GM23338 (cell line): ENCODE measurements around the gene NRXN2. TPM values are rescaled to one million over a fixed set of nuclear protein-coding genes. Genes with fewer than 3 reads are reported as not detected.

ENCODE experiments used
- ATAC-seq: fragments of 200-7000 bp; cut with Tn5 transposase; 3 replicates; pipeline ENCODE4 v1.9.1; 2020
- DNase-seq: peaks from one replicate; pipeline ENCODE4 v3.0.0-alpha.2; 2015; ENCODE audit warnings: low spot score
- H2AFZ ChIP-seq: fragments of 200-600 bp; sonication (generic); 2 replicates; pipeline ENCODE4 v1.8.0; 2016; ENCODE audit warnings: antibody characterized with exemption, mild to moderate bottlenecking, moderate library complexity
- H3F3A ChIP-seq: fragments of 200-600 bp; sonication (generic); replicated peaks from 2 replicates; pipeline ENCODE4 v1.8.0; 2017; ENCODE audit warnings: antibody characterized with exemption, mixed run types, low read depth
- H3K27ac ChIP-seq: fragments of 200-600 bp; sonication (generic); 2 replicates; pipeline ENCODE4 v1.6.1; 2016; ENCODE audit warnings: low read depth
- H3K27me3 ChIP-seq: fragments of 200-600 bp; sonication (generic); 2 replicates; pipeline ENCODE4 v1.8.0; 2016; ENCODE audit warnings: mild to moderate bottlenecking, mixed run types, moderate library complexity; ENCODE audit not compliant: insufficient read depth
- H3K36me3 ChIP-seq: fragments of 200-600 bp; sonication (generic); 2 replicates; pipeline ENCODE4 v1.8.0; 2016; ENCODE audit warnings: mild to moderate bottlenecking; ENCODE audit not compliant: insufficient read depth
- H3K4me1 ChIP-seq: fragments of 200-600 bp; sonication (generic); 2 replicates; pipeline ENCODE4 v1.8.0; 2016; ENCODE audit warnings: mild to moderate bottlenecking, moderate library complexity; ENCODE audit not compliant: insufficient read depth
- H3K4me2 ChIP-seq: fragments of 200-600 bp; sonication (generic); 2 replicates; pipeline ENCODE4 v1.7.1; 2017; ENCODE audit warnings: mixed run types
- H3K4me3 ChIP-seq: fragments of 200-600 bp; sonication (generic); 2 replicates; pipeline ENCODE4 v1.6.1; 2016; ENCODE audit warnings: mixed run types
- H3K79me2 ChIP-seq: fragments of 200-600 bp; sonication (generic); replicated peaks from 2 replicates; pipeline ENCODE4 v1.8.0; 2017; ENCODE audit warnings: mild to moderate bottlenecking; ENCODE audit not compliant: insufficient read depth
- H3K9me2 ChIP-seq: fragments of 200-600 bp; sonication (generic); 2 replicates; pipeline ENCODE4 v1.8.0; 2017; ENCODE audit not compliant: insufficient read depth
- H4K20me1 ChIP-seq: fragments of 200-600 bp; sonication (generic); replicated peaks from 2 replicates; pipeline ENCODE4 v1.8.0; 2017; ENCODE audit warnings: mild to moderate bottlenecking; ENCODE audit not compliant: insufficient read depth
- H3K27ac Mint-ChIP-seq: 2 replicates; pipeline ENCODE4 v1.8.0; 2020; ENCODE audit warnings: inconsistent platforms, mild to moderate bottlenecking, moderate library complexity, mixed read lengths
- H3K27me3 Mint-ChIP-seq: 3 replicates; pipeline ENCODE4 v1.8.0; 2022; ENCODE audit warnings: low read depth, mild to moderate bottlenecking, moderate library complexity, mixed read lengths, inconsistent platforms; ENCODE audit not compliant: insufficient read depth, poor library complexity
- H3K36me3 Mint-ChIP-seq: 3 replicates; pipeline ENCODE4 v1.8.0; 2021; ENCODE audit warnings: low read depth, mild to moderate bottlenecking, inconsistent platforms, moderate library complexity, mixed read lengths
- H3K4me1 Mint-ChIP-seq: 3 replicates; pipeline ENCODE4 v1.8.0; 2020; ENCODE audit warnings: mild to moderate bottlenecking, inconsistent platforms, mixed read lengths
- H3K4me3 Mint-ChIP-seq: 3 replicates; pipeline ENCODE4 v1.8.0; 2021; ENCODE audit warnings: moderate library complexity, mild to moderate bottlenecking, inconsistent platforms, mixed read lengths
- H3K9me3 Mint-ChIP-seq: 3 replicates; pipeline ENCODE4 v1.8.0; 2020; ENCODE audit warnings: moderate library complexity, mild to moderate bottlenecking, inconsistent platforms, mixed read lengths
- CREB1 ChIP-seq: fragments of 250-450 bp; sonication (Bioruptor Pico); IDR thresholded peaks from 2 replicates; pipeline ENCODE4 v1.5.0; 2020; ENCODE audit warnings: low read depth, mild to moderate bottlenecking, moderate library complexity
- EZH2 ChIP-seq: fragments of 200-600 bp; sonication (generic); IDR thresholded peaks from one replicate; pipeline ENCODE4 v1.8.0; 2017; ENCODE audit warnings: antibody characterized with exemption, mild to moderate bottlenecking, low read depth; ENCODE audit not compliant: unreplicated experiment
- EZH2phosphoT487 ChIP-seq: fragments of 200-600 bp; sonication (generic); IDR thresholded peaks from one replicate; pipeline ENCODE4 v1.8.1; 2018; ENCODE audit warnings: antibody characterized with exemption; ENCODE audit not compliant: unreplicated experiment
- JUNB ChIP-seq: IDR thresholded peaks from one replicate; pipeline ENCODE4 v1.6.1; 2016; ENCODE audit warnings: antibody characterized with exemption; ENCODE audit not compliant: unreplicated experiment
- NANOG ChIP-seq: IDR thresholded peaks from 2 replicates; pipeline ENCODE4 v1.6.1; 2016; ENCODE audit warnings: antibody characterized with exemption, borderline replicate concordance
- POLR2AphosphoS5 ChIP-seq: IDR thresholded peaks from 2 replicates; pipeline ENCODE4 v1.6.1; 2016; ENCODE audit warnings: antibody characterized with exemption, low read depth
- REST ChIP-seq: IDR thresholded peaks from one replicate; pipeline ENCODE4 v1.6.1; 2018; ENCODE audit warnings: antibody characterized with exemption; ENCODE audit not compliant: unreplicated experiment
- STAT1 ChIP-seq: IDR thresholded peaks from one replicate; pipeline ENCODE4 v1.6.1; 2016; ENCODE audit warnings: antibody characterized with exemption; ENCODE audit not compliant: unreplicated experiment
- ZNF114 ChIP-seq: fragments of 250-450 bp; sonication (Bioruptor Pico); IDR thresholded peaks from 2 replicates; pipeline ENCODE4 v1.5.0; 2020; ENCODE audit warnings: mild to moderate bottlenecking, moderate library complexity
- ZNF331 ChIP-seq: fragments of 250-450 bp; sonication (Bioruptor Pico); IDR thresholded peaks from 2 replicates; pipeline ENCODE4 v1.5.0; 2020; ENCODE audit warnings: low read depth, mild to moderate bottlenecking, moderate library complexity
- polyA plus RNA-seq: library from polyadenylated mRNA; unstranded; fragments of >200 nt; fragmentation: Nextera tagmentation; extraction: Ambion mirVana; gene quantifications from 2 replicates; pipeline ENCODE4 v1.2.1, GENCODE V29; 2016
- total RNA-seq: library from RNA; depleted of rRNA; stranded (reverse); fragments of >200 nt; shearing (Covaris generic); gene quantifications from 2 replicates; pipeline ENCODE4 v1.2.3, GENCODE V29; 2014
- TF ChIP-seq, protein P1 (sequence below), 2 experiments: fragments of 200-600 bp in 1 of 2; sonication (generic) in 1 of 2; conservative IDR thresholded peaks; 2 replicates each; pipeline versions ENCODE4 v1.5.1 to v1.6.1; 2016 to 2017; ENCODE audit warnings: antibody characterized with exemption in 2 of 2, low read depth in 2 of 2, mild to moderate bottlenecking in 2 of 2, moderate library complexity in 1 of 2
- TF ChIP-seq, protein P2 (sequence below): IDR thresholded peaks from 2 replicates; pipeline ENCODE4 v1.6.1; 2016; ENCODE audit warnings: antibody characterized with exemption
- TF ChIP-seq, protein P3 (sequence below): fragments of 250-450 bp; sonication (Bioruptor Pico); IDR thresholded peaks from 2 replicates; pipeline ENCODE4 v1.5.0; 2020; ENCODE audit warnings: mild to moderate bottlenecking, moderate library complexity

NRXN2 gene
- total and polyA plus RNA-seq, 2 experiments from 2014 or later, result 3.4 to 17.0 TPM

DNA sequence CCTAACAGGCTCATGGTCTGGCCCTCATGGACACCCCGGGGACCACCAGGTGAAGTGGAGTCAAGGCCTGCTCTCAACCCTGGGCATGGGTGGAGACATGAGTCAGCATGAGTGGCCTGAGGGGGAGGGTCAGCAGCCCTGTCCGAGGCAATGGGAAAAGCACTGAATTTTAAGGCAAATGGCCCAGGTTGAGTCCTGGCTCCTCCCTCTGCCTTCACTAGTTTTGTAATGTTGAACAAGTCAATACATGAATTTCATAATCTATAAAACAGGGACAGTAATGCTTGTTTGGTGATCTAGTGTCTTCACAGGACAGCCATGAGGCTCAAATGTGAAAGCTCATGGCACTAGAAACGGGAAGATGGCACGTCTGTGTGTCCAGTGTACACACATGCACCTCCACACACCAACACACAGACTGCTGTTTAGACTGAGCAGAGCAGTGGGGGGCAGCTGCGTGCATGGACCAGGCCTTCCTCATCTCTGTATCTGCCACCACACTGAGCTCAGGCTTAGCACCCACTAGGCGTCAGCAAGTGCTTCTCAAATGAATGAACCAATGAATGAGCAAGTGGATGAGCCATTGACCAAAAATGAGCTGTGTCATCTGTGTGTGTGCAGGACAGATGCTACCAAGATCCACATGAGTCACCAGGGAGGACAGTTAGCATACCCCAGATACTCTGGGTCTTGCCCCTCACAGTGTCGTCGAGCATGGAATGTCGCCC lies 63.4 kb downstream of the NRXN2 start:
- Mint-ChIP-seq H3K27me3 (peaks cover 7% of the 10 kb centered on the region), H3K36me3 (no peaks in the 10 kb centered on the region), H3K27ac (no peak overlapping the region; the same call in 1 of the 2 replicates), H3K9me3 (no peaks in the 10 kb centered on the region), H3K4me1 (peaks cover 15% of the 10 kb centered on the region), H3K4me3 (no peak overlapping the region)
- Histone ChIP-seq H3K27me3 (no peaks in the 10 kb centered on the region), H3K36me3 (no peaks in the 10 kb centered on the region), H3K4me3 (no peak overlapping the region), H3F3A (no peaks in the 10 kb centered on the region), H4K20me1 (no peaks in the 10 kb centered on the region), H3K4me2 (no peak overlapping the region), H3K9me2 (no peaks in the 10 kb centered on the region), H3K4me1 (no peaks in the 10 kb centered on the region; the same call in 1 of the 2 replicates), H2AFZ (no peak overlapping the region), H3K27ac (no peak overlapping the region), H3K79me2 (no peaks in the 10 kb centered on the region)
- ATAC-seq (no peak), DNase-seq (no peak)
- TF ChIP-seq JUNB (no peak), EZH2 (no peak), CREB1 (CRISPR knock-in tag) (no peak), NANOG (no peak), REST (no peak), ZNF331 (CRISPR knock-in tag) (no peak), POLR2AphosphoS5 (no peak), ZNF114 (CRISPR knock-in tag) (no peak), STAT1 (no peak), EZH2phosphoT487 (no peak)
- TF ChIP-seq, protein P1, sequence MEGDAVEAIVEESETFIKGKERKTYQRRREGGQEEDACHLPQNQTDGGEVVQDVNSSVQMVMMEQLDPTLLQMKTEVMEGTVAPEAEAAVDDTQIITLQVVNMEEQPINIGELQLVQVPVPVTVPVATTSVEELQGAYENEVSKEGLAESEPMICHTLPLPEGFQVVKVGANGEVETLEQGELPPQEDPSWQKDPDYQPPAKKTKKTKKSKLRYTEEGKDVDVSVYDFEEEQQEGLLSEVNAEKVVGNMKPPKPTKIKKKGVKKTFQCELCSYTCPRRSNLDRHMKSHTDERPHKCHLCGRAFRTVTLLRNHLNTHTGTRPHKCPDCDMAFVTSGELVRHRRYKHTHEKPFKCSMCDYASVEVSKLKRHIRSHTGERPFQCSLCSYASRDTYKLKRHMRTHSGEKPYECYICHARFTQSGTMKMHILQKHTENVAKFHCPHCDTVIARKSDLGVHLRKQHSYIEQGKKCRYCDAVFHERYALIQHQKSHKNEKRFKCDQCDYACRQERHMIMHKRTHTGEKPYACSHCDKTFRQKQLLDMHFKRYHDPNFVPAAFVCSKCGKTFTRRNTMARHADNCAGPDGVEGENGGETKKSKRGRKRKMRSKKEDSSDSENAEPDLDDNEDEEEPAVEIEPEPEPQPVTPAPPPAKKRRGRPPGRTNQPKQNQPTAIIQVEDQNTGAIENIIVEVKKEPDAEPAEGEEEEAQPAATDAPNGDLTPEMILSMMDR (conservative IDR thresholded peaks at IDR 0.05; ENCODE audit: low read depth in 2 of 2), result no peak
- TF ChIP-seq, protein P2, sequence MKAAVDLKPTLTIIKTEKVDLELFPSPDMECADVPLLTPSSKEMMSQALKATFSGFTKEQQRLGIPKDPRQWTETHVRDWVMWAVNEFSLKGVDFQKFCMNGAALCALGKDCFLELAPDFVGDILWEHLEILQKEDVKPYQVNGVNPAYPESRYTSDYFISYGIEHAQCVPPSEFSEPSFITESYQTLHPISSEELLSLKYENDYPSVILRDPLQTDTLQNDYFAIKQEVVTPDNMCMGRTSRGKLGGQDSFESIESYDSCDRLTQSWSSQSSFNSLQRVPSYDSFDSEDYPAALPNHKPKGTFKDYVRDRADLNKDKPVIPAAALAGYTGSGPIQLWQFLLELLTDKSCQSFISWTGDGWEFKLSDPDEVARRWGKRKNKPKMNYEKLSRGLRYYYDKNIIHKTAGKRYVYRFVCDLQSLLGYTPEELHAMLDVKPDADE, result no peak
- TF ChIP-seq, protein P3, sequence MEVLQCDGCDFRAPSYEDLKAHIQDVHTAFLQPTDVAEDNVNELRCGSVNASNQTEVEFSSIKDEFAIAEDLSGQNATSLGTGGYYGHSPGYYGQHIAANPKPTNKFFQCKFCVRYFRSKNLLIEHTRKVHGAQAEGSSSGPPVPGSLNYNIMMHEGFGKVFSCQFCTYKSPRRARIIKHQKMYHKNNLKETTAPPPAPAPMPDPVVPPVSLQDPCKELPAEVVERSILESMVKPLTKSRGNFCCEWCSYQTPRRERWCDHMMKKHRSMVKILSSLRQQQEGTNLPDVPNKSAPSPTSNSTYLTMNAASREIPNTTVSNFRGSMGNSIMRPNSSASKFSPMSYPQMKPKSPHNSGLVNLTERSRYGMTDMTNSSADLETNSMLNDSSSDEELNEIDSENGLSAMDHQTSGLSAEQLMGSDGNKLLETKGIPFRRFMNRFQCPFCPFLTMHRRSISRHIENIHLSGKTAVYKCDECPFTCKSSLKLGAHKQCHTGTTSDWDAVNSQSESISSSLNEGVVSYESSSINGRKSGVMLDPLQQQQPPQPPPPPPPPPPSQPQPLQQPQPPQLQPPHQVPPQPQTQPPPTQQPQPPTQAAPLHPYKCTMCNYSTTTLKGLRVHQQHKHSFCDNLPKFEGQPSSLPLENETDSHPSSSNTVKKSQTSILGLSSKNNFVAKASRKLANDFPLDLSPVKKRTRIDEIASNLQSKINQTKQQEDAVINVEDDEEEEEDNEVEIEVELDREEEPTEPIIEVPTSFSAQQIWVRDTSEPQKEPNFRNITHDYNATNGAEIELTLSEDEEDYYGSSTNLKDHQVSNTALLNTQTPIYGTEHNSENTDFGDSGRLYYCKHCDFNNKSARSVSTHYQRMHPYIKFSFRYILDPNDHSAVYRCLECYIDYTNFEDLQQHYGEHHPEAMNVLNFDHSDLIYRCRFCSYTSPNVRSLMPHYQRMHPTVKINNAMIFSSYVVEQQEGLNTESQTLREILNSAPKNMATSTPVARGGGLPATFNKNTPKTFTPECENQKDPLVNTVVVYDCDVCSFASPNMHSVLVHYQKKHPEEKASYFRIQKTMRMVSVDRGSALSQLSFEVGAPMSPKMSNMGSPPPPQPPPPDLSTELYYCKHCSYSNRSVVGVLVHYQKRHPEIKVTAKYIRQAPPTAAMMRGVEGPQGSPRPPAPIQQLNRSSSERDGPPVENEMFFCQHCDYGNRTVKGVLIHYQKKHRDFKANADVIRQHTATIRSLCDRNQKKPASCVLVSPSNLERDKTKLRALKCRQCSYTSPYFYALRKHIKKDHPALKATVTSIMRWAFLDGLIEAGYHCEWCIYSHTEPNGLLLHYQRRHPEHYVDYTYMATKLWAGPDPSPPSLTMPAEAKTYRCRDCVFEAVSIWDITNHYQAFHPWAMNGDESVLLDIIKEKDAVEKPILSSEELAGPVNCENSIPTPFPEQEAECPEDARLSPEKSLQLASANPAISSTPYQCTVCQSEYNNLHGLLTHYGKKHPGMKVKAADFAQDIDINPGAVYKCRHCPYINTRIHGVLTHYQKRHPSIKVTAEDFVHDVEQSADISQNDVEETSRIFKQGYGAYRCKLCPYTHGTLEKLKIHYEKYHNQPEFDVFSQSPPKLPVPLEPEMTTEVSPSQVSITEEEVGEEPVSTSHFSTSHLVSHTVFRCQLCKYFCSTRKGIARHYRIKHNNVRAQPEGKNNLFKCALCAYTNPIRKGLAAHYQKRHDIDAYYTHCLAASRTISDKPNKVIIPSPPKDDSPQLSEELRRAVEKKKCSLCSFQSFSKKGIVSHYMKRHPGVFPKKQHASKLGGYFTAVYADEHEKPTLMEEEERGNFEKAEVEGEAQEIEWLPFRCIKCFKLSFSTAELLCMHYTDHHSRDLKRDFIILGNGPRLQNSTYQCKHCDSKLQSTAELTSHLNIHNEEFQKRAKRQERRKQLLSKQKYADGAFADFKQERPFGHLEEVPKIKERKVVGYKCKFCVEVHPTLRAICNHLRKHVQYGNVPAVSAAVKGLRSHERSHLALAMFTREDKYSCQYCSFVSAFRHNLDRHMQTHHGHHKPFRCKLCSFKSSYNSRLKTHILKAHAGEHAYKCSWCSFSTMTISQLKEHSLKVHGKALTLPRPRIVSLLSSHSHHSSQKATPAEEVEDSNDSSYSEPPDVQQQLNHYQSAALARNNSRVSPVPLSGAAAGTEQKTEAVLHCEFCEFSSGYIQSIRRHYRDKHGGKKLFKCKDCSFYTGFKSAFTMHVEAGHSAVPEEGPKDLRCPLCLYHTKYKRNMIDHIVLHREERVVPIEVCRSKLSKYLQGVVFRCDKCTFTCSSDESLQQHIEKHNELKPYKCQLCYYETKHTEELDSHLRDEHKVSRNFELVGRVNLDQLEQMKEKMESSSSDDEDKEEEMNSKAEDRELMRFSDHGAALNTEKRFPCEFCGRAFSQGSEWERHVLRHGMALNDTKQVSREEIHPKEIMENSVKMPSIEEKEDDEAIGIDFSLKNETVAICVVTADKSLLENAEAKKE (CRISPR knock-in tag), result no peak
